ENCODE results near the gene FAM184B.

DNA sequence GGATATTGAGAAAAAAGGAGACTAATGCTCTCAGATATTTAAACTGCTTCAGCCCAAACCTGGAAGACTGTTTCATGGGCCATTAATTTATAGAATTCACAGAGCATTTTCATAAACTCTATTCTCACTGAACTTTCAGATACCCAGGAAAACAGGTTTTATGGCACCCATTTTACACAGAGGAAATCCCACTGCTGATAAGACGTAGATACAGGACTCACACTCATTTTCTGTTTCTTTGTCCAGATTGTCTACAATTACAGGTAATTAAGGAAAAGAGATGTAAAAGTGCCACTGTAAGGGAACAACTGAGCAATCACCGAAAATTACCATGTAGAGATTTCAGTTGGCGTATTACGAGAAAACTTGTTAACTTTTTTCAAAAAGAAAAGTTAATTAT, 83.3 kb downstream of the FAM184B start:
- TF ChIP-seq POLR2A (IDR thresholded peaks at IDR 0.05) (no peak), CTCF (IDR thresholded peaks at IDR 0.05) (no peak)
